HepG2 (cell line): Measurements from ENCODE around the gene BBOF1. TPM values are rescaled to one million over a fixed set of nuclear protein-coding genes. Genes with fewer than 3 reads are reported as not detected.

Experiments
- ARNT ChIP-seq: fragments of 450-650 bp; IDR thresholded peaks from 2 replicates; pipeline ENCODE4 v1.6.1; 2017
- CEBPG ChIP-seq: IDR thresholded peaks from 2 replicates; pipeline ENCODE4 v1.6.1; 2016
- GATAD2A ChIP-seq: IDR thresholded peaks from 2 replicates; pipeline ENCODE4 v1.6.1; 2016
- HIC2 ChIP-seq: sonication (generic); formaldehyde crosslinking; IDR thresholded peaks from 2 replicates; pipeline ENCODE4 v1.9.0; 2022; ENCODE audit warnings: low read depth, missing genetic modification reagents
- JUN ChIP-seq: sonication (generic); formaldehyde crosslinking; IDR thresholded peaks from 2 replicates; pipeline ENCODE4 v1.4.0; 2020; ENCODE audit warnings: mild to moderate bottlenecking, missing genetic modification reagents
- NFIC ChIP-seq: IDR thresholded peaks from 2 replicates; pipeline ENCODE4 v1.6.1; 2012; ENCODE audit warnings: mild to moderate bottlenecking, low read length, inconsistent platforms
- NR2C2 ChIP-seq: sonication (generic); formaldehyde crosslinking; IDR thresholded peaks from 2 replicates; pipeline ENCODE4 v1.4.0; 2020; ENCODE audit warnings: missing genetic modification reagents, mild to moderate bottlenecking, moderate library complexity, borderline replicate concordance
- POLR2G ChIP-seq: fragments of 200-400 bp; formaldehyde crosslinking; IDR thresholded peaks from 2 replicates; pipeline ENCODE4 v1.6.1; 2018; ENCODE audit warnings: mild to moderate bottlenecking, low read depth, low read length, moderate library complexity
- SP5 ChIP-seq: IDR thresholded peaks from 2 replicates; pipeline ENCODE4 v1.6.1; 2016; ENCODE audit warnings: low read depth, borderline replicate concordance
- TAF1 ChIP-seq: sonication (generic); formaldehyde crosslinking; IDR thresholded peaks from 2 replicates; pipeline ENCODE4 v1.4.0; 2020; ENCODE audit warnings: missing genetic modification reagents
- TFDP2 ChIP-seq: sonication (generic); formaldehyde crosslinking; IDR thresholded peaks from 2 replicates; pipeline ENCODE4 v1.4.0; 2020; ENCODE audit warnings: missing genetic modification reagents
- ZBTB39 ChIP-seq: sonication (generic); formaldehyde crosslinking; IDR thresholded peaks from 2 replicates; pipeline ENCODE4 v1.5.0; 2020; ENCODE audit warnings: missing genetic modification reagents
- ZFP36 ChIP-seq: fragments of 150-350 bp; IDR thresholded peaks from 2 replicates; pipeline ENCODE4 v1.6.1; 2018; ENCODE audit warnings: borderline replicate concordance, low read length, low read depth; ENCODE audit not compliant: partially characterized antibody
- ZNF749 ChIP-seq: sonication (generic); formaldehyde crosslinking; IDR thresholded peaks from 2 replicates; pipeline ENCODE4 v1.8.0; 2022; ENCODE audit warnings: mild to moderate bottlenecking, missing genetic modification reagents, moderate library complexity, borderline replicate concordance
- polyA plus RNA-seq, 8 experiments: library from polyadenylated mRNA; depleted of rRNA in 3 of 8; stranded (reverse) in 7 of 8; unstranded in 1 of 8; fragments of >200 nt; fragmentation: Illumina TruSeq in 4 of 8; extraction: Trizol in 4 of 8; gene quantifications; 2 replicates each; pipeline versions ENCODE4 v1.2.1 to v1.2.3, GENCODE V29; 2011 to 2016; ENCODE audit warnings: low read depth in 4 of 8, missing spikeins in 1 of 8, mixed read lengths in 1 of 8; ENCODE audit not compliant: insufficient read depth in 1 of 8
- total RNA-seq, 5 experiments: library from RNA; depleted of rRNA; stranded (reverse); fragments of >200 nt; fragmentation: Illumina TruSeq; extraction: Trizol; gene quantifications; 2 replicates each; pipeline ENCODE4 v1.2.3, GENCODE V29; 2016; ENCODE audit warnings: low read depth in 1 of 5
- TF ChIP-seq, protein P1 (sequence below): sonication (generic); formaldehyde crosslinking; IDR thresholded peaks from 2 replicates; pipeline ENCODE4 v1.5.1; 2020; ENCODE audit warnings: mild to moderate bottlenecking, missing genetic modification reagents, borderline replicate concordance
- TF ChIP-seq, protein P2 (sequence below): sonication (generic); formaldehyde crosslinking; IDR thresholded peaks from 2 replicates; pipeline ENCODE4 v1.4.0; 2020; ENCODE audit warnings: missing genetic modification reagents, mild to moderate bottlenecking, borderline replicate concordance
- TF ChIP-seq, protein P3 (sequence below): sonication (generic); formaldehyde crosslinking; IDR thresholded peaks from 2 replicates; pipeline ENCODE4 v1.4.0; 2020; ENCODE audit warnings: missing genetic modification reagents, borderline replicate concordance
- TF ChIP-seq, protein P4 (sequence below): sonication (generic); formaldehyde crosslinking; IDR thresholded peaks from 2 replicates; pipeline ENCODE4 v1.4.0; 2020; ENCODE audit warnings: missing genetic modification reagents, borderline replicate concordance

Gene BBOF1
- total and polyA plus RNA-seq, 2 of the 13 experiments (the other 11 are each of a cell fraction or from before 2014, with no cell fraction given), result 1.6 to 2.3 TPM

GRCh38 chr14:73996731-73997107, 22.4 kb upstream of the BBOF1 start (continued):
- TF ChIP-seq ZFP36 (no peak), GATAD2A (no peak; the same call in 1 of the 2 replicates), SP5 (peak; percentile 89), TAF1 (CRISPR knock-in tag) (no peak), ZBTB39 (CRISPR knock-in tag) (0 out of 2 replicates have a peak, but pooled peaks have one; percentile 50), NFIC (peak; percentile 54; the same call in 1 of the 2 replicates), ZNF749 (no peak), JUN (CRISPR knock-in tag) (no peak), CEBPG (CRISPR knock-in tag) (peak; percentile 42; the same call in 1 of the 2 replicates), ARNT (no peak), POLR2G (no peak; the same call in 1 of the 2 replicates), HIC2 (peak; percentile 53; the same call in 1 of the 2 replicates), TFDP2 (CRISPR knock-in tag) (no peak; the same call in 1 of the 2 replicates), NR2C2 (peak; percentile 57; the same call in 1 of the 2 replicates)
- TF ChIP-seq, protein P1, sequence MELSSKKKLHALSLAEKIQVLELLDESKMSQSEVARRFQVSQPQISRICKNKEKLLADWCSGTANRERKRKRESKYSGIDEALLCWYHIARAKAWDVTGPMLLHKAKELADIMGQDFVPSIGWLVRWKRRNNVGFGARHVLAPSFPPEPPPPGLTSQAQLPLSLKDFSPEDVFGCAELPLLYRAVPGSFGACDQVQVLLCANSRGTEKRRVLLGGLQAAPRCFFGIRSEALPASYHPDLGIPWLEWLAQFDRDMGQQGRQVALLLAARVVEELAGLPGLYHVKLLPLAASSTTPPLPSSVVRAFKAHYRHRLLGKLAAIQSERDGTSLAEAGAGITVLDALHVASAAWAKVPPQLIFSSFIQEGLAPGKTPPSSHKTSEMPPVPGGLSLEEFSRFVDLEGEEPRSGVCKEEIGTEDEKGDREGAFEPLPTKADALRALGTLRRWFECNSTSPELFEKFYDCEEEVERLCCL (CRISPR knock-in tag), result no peak
- TF ChIP-seq, protein P2, sequence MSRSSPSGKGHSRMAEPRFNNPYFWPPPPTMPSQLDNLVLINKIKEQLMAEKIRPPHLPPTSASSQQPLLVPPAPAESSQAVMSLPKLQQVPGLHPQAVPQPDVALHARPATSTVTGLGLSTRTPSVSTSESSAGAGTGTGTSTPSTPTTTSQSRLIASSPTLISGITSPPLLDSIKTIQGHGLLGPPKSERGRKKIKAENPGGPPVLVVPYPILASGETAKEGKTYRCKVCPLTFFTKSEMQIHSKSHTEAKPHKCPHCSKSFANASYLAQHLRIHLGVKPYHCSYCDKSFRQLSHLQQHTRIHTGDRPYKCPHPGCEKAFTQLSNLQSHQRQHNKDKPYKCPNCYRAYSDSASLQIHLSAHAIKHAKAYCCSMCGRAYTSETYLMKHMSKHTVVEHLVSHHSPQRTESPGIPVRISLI (CRISPR knock-in tag), result peak; percentile 69; the same call in 1 of the 2 replicates
- TF ChIP-seq, protein P3, sequence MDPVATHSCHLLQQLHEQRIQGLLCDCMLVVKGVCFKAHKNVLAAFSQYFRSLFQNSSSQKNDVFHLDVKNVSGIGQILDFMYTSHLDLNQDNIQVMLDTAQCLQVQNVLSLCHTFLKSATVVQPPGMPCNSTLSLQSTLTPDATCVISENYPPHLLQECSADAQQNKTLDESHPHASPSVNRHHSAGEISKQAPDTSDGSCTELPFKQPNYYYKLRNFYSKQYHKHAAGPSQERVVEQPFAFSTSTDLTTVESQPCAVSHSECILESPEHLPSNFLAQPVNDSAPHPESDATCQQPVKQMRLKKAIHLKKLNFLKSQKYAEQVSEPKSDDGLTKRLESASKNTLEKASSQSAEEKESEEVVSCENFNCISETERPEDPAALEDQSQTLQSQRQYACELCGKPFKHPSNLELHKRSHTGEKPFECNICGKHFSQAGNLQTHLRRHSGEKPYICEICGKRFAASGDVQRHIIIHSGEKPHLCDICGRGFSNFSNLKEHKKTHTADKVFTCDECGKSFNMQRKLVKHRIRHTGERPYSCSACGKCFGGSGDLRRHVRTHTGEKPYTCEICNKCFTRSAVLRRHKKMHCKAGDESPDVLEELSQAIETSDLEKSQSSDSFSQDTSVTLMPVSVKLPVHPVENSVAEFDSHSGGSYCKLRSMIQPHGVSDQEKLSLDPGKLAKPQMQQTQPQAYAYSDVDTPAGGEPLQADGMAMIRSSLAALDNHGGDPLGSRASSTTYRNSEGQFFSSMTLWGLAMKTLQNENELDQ (CRISPR knock-in tag), result no peak
- TF ChIP-seq, protein P4, sequence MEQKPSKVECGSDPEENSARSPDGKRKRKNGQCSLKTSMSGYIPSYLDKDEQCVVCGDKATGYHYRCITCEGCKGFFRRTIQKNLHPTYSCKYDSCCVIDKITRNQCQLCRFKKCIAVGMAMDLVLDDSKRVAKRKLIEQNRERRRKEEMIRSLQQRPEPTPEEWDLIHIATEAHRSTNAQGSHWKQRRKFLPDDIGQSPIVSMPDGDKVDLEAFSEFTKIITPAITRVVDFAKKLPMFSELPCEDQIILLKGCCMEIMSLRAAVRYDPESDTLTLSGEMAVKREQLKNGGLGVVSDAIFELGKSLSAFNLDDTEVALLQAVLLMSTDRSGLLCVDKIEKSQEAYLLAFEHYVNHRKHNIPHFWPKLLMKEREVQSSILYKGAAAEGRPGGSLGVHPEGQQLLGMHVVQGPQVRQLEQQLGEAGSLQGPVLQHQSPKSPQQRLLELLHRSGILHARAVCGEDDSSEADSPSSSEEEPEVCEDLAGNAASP (CRISPR knock-in tag), result peak; percentile 74; the same call in 1 of the 2 replicates
